ENCODE data around the gene CCDC27. TPM values are rescaled to one million over a fixed set of nuclear protein-coding genes. Genes with fewer than 3 reads are reported as not detected.
"Not testable (repeated sequence)": the region's sequence is repeated elsewhere in the genome, so short reads cannot be mapped to it uniquely, and the experiment has no call there.

The CCDC27 gene
- polyA plus RNA-seq, 1 donor = 0.20 TPM

DNA sequence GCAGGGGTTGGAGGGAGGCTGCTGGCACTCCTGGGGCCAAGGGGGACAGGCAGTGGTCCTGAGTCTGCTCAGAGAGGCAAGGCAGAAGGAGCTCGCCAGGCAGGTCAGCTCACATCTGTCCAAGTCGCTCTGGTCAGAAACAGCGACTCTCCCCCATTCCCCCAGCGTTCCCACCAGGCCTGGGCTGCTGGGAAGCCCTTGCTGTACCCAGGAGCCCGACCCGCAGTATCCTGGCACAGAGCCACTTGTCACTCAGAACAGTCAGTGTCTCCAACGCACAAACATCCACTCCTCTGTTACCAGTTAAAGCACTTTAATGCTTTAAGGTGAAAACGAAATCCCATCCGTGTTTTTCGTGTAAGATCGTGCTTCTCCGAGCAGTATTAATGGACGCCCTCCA is 16.6 kb upstream of the CCDC27 start:
- no peak for DNase-seq

GRCh38 chr1:3736131-3736561 is 16.1 kb upstream of the CCDC27 start:
- no peak for DNase-seq

DNA sequence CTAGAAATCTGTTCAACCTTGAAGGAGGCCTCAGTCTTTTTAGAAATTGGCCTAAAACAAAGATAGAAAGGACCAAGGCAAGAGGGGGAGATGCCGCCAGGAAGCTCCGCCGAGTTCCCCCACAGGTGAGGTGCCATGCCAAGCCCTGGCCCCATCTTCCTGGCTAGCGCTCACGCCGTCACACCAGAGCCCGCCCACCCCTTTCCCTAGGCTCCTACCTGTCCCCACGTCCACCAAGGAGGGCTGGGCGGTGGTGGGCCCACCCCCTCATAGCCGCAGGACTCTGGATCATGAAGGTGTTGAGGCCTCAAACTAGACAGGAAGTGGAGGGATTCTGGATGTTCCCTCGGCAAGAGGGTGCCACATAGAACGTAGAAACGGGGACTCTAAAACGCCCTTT is 15.5 kb upstream of the CCDC27 start:
- no peak for DNase-seq

DNA sequence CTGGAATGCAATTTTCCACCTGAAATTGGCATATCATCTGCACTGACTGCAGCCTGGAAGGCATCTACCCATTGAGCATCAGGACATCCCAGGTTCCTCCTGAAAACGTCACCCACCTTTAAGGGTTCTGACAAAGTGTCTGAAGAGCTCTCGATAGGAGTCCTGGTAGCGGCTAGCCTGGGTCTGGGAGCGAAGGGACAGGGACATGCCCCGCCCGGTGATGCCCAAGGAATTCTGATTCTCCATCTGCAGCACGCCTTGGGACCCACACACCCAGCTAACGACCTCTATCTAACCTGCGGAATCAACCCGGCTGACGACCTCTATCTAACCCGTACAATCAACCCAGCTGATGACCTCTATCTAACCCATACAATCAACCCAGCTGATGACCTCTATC is 13.3 kb upstream of the CCDC27 start:
- no peak for DNase-seq

DNA sequence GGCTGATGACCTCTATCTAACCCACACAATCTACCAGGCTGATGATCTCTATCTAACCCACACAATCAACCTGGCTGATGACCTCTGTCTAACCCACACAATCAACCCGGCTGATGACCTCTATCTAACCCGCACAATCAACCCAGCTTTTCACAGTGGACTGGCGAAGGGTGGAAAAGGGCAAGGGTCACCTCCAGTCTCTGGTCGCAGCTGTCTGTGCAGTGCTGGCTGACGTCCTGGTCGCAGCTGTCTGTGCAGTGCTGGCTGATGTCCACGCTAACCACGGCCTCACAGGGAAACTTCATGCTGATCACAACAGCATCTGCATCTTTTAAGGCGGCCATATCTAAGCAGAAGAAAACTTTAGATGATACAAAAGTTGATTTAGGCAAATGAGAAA is 12.2 kb upstream of the CCDC27 start:
- DNase-seq = no peak

DNA sequence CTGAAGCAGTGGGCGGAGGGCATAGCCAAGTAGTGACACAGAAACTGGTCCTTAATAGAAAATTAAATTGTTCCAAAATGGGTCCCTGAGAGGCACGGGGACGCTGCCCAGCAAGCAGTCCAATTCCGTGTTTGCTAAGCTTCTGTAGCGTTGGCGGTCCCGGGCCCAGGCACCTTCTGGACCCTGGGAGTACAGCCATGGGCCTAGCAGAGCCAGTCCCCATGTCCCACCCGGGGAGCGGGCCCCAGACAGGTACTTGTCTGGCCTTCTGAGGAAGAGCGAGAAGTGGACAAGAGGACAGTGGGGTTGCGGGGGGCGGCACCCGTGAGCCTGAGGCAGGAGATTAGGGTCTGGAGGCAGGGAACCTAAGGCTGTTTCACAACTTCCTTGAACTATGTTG is 11.5 kb upstream of the CCDC27 start:
- DNase-seq = no peak

- DNase-seq = no peak
Observed at GRCh38 chr1:3741566-3742438, 10.4 kb upstream of the CCDC27 start.

GRCh38 chr1:3742439-3743298 is 9.6 kb upstream of the CCDC27 start:
- DNase-seq = no peak

DNA sequence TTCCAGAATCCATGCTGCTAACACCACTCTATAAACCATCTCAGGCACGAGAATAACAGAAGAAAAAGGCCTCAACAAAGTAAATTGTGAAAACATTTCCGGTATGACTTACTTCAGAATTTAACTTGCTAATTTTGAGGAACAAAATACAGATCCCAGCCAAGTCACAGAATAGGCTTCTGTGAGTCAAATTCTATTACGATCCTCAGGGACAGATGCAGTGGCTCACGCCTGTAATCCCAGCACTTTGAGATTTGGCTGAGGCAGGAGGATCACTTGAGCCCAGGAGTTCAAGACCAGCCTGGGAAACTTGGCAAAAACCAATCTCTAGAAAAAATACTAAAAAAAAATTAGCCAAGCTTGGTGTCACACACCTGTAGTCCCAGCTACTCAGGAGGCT is 8.8 kb upstream of the CCDC27 start:
- DNase-seq = no peak

DNA sequence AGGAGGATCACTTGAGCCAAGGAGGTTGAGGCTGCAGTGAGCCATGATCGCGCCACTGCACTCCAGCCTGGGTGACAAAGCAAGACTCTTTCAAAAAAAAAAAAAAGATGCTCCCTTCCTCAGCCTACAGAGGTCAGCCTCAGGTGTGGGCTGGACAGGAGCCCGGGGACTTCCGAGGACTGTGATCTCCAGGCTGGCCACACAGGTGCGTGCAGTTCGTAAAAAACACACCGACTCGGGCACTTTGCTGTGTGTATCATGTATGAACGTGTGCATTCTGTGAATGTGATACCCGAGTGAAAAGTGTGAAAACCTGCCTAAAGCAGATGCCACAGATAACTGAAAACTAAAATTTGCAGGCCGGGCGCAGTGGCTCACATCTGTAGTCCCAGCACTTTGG is 8.4 kb upstream of the CCDC27 start:
- no peak for DNase-seq

DNA sequence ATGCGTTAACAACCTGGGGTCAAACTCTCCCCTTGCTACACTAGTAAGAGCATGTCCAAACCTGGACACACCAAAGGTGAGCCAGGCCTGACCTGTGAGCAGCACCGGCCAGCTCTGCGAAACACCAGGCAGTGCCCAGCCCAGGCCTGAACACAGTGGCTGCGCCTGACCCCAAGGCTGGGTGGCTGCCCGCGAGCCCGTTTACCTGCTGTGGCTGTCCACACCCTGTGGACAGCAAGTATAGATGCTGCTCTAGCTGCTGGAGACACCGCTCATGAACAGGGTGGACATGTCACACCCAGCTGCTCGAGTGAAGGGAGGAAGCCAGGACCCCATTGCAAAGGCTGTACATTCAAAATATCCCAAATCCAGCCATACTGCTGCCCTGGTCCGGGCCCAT is 7.6 kb upstream of the CCDC27 start:
- DNase-seq = no peak

DNA sequence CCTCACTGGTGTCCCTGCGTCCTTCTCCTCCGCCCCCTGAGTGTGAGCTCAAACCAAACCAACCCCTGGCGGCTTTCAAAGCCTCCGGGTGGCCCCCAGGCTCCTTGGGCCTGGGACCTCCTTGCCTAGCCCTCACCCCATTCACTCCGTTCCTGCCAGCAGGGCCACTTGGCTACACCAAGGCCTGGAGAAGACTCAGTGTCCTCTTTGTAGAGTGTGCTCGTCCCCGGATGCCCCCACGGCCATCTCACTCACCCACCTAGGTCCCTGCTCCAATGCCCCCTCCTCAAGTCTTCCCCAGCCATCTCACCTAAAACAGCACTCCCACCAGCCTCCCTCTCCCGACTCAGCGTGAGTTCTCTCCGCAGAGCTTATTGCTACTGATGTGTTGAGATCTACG is 7.2 kb upstream of the CCDC27 start:
- DNase-seq = no peak

DNA sequence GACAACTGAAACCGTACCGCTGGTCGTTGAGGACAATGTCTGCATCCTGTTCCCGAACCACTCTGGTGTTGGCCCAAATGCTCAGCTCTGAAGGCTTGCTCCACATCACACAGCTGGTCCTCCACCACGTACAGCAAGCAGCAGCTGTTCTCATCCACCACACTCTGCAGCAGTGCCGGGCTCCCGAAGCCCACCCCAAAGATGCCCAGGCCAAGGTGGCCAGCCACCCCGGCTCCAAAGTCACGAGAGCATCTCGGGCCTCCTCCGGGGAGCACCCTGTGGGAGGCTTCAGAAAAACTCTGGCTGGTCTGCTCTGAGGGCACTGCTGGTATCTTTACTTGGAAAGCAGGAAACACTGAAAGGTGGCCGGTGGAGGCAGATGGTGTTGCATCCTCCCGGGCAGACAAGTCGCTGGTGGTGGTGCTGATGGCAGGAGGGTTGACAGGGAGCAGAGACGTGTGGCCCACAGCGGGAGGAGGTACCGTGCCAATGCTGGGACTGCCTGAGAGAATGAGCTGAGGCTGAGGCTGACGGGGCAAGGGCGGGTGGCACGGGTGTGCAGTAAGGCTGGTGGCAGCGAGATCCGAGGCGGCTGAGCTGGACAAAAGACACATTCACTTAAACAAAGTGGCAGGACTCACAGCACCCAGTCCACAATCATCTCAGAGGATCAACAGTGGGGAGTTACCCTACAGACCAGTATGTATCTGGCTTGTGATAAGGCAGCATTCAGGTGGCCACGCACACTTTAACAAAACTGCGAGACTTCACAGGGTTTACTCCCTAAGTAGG is 6.5 kb upstream of the CCDC27 start:
- DNase-seq = no peak

GRCh38 chr1:3746389-3746829 is 5.8 kb upstream of the CCDC27 start:
- no peak for DNase-seq

DNA sequence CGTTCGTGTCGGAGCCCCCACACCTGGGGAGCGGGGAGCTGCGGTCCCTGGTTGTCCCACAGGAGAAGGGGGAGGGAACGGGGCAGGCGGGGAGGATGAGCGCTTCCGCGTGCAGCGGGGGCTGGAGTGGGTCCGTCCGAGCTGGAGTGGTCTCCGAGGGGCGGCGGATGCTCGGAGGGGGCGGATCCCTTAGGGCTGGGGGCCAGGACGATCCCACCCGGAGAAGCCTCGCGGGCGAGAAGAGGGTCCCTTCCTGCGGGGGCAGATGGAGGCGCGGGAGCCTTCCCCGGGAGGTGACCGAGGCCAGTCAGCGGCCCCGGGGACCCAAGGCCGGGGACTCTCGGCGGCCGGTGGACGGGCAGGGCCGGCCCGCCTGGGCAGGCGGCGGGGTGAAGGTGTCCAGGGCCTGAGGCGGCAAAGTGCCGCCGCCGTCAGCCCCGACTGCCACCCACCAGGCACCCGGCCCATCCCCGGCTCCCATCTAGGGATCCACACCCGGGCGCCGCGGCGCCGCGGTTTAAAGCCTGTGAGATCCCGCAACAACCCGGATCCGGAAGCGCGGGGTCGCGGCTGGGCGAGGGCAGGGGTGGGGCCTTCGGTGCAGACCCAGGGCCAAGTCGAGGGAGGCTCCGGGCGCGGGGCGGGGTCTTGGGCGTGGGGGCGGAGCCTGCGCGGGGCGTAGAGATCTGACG is 5.3 kb upstream of the CCDC27 start:
- DNase-seq = peak; percentile 81

DNA sequence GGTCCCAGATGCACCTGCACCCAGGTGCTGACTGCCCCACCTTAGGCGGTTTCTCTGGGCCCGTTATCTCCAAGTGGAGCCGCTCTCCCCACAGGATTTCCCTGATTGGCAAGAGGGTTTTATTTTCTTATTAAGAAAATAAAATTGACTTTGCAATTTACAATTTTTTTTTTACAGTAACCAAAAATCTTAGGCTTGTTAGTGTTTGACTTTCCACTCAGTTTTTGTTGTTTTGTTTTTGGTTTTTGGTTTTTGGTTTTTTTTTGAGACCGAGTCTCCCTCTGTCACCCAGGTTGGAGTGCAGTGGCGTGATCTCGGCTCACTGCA is 4.8 kb upstream of the CCDC27 start:
- DNase-seq = no peak

DNA sequence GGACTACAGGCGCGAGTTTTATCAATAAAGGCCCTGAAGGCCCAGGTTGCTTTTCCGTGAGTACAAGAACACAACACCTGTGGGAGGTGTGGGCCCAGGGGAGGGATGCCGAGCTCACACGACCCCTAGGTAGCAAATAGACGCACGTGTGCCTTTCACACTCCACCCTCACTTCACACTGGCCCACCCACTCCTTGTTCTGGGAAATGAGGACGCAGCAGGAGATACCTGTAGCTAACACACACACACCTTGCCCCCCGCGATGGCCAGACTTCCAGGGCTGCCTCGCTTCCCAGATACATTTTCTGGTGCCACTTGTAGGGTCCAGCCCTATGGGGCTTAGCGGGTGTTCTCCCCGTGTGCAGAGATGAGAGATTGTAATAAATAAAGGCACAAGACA is 4.3 kb upstream of the CCDC27 start:
- DNase-seq = no peak

GRCh38 chr1:3748316-3748900 is 3.8 kb upstream of the CCDC27 start:
- not testable (repeated sequence) for DNase-seq

- DNase-seq = no peak
Observed at GRCh38 chr1:3749512-3749911, 2.7 kb upstream of the CCDC27 start.

- DNase-seq = no peak
Observed at GRCh38 chr1:3750741-3751140, 1.5 kb upstream of the CCDC27 start.

DNA sequence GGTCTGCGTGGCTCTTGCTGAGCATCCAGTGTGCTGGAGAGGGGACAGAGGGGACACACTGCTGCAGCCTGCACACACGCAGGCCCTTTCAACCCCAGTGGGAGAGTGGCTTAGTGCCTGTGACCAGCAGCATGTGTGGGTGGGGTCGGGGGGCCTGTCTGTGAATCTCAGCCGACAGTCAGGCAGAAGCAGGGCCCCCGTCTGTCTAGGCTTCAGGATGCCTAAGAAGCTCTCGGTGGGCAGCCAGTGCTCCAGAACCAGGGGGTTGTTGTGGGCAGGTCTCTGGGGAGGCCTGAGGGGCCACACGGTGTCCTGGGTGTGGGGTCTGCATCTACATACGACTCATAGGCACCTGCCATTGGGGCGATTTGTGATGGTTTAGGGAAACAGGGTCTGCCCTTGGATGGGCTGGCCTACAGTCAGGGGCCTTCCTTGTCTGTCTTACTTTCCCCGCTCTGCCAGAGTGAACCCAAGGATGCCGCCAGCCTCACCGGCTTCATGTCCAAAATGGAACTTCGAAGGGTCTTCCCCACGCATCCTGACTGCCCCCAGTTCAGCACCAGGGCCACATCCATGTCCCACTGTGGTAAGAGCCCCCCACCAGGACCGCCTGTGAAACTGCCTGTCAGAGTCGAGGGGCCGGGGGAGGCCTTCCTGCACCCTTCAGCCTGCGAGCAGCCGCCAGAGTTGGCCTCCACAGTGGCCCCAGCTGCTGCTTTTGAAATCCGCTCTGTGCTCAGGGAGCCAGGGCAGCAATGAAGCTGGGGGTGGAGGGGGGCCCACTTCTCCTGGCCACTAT is 1.6 kb downstream of the CCDC27 start:
- DNase-seq = no peak
